Naive B cell (primary cell): ENCODE measurements around the gene SARS2. TPM values are rescaled to one million over a fixed set of nuclear protein-coding genes. Genes with fewer than 3 reads are reported as not detected.

Source experiments
- ATAC-seq, 2 donors: fragments of 150-1000 bp; cut with Tn5 transposase; 2 replicates each; pipeline ENCODE4 v1.10.0; 2021; ENCODE audit warnings: low read depth in 2 of 2, mild to moderate bottlenecking in 2 of 2, moderate library complexity in 2 of 2
- DNase-seq: peaks from one replicate; pipeline ENCODE4 v3.0.0; 2022
- H3K27ac Mint-ChIP-seq, 6 donors: one replicate each; pipeline ENCODE4 v1.8.0; 2020 to 2022; ENCODE audit warnings: mild to moderate bottlenecking in 6 of 6, mixed read lengths in 6 of 6, moderate library complexity in 5 of 6, inconsistent platforms in 2 of 6
- H3K27me3 Mint-ChIP-seq, 3 donors: one replicate each; pipeline ENCODE4 v1.8.0; 2021 to 2022; ENCODE audit warnings: mixed read lengths in 3 of 3, mild to moderate bottlenecking in 1 of 3
- H3K36me3 Mint-ChIP-seq, 2 donors: one replicate each; pipeline ENCODE4 v1.8.0; 2020 to 2022; ENCODE audit warnings: mixed read lengths in 2 of 2, inconsistent platforms in 1 of 2, mild to moderate bottlenecking in 1 of 2
- H3K4me1 Mint-ChIP-seq, 3 donors: one replicate each; pipeline ENCODE4 v1.8.0; 2020 to 2022; ENCODE audit warnings: mixed read lengths in 3 of 3, inconsistent platforms in 1 of 3, mild to moderate bottlenecking in 1 of 3, moderate library complexity in 1 of 3
- H3K4me3 Mint-ChIP-seq, 8 donors: one replicate each; pipeline ENCODE4 v1.8.0; 2020 to 2022; ENCODE audit warnings: mild to moderate bottlenecking in 8 of 8, mixed read lengths in 8 of 8, moderate library complexity in 8 of 8, inconsistent platforms in 2 of 8
- H3K9me3 Mint-ChIP-seq, 7 donors: one replicate each; pipeline ENCODE4 v1.8.0; 2020 to 2022; ENCODE audit warnings: mixed read lengths in 7 of 7, mild to moderate bottlenecking in 5 of 7, inconsistent platforms in 2 of 7, moderate library complexity in 1 of 7
- polyA plus RNA-seq, 6 donors: library from polyadenylated mRNA; unstranded; fragments of 300-500 nt; fragmentation: Illumina TruSeq; gene quantifications; one replicate each; pipeline ENCODE4 v1.2.3, GENCODE V29; 2021; ENCODE audit warnings: low read depth in 6 of 6

The SARS2 gene
- polyA plus RNA-seq, 6 donors from 2014 or later = 3.6 to 16.6 (median 12.5) TPM

- ATAC-seq (no peak), DNase-seq (no peak)
- H3K36me3 Mint-ChIP-seq = no peaks in the 10 kb centered on the region
- H3K4me3 Mint-ChIP-seq = no peak overlapping the region
- H3K27ac Mint-ChIP-seq = no peak overlapping the region
- H3K9me3 Mint-ChIP-seq = peaks cover 0 to 2% (median 0%) of the 10 kb centered on the region in 7 donors
- H3K27me3 Mint-ChIP-seq = peaks cover 0 to 15% (median 10%) of the 10 kb centered on the region in 3 donors
- H3K4me1 Mint-ChIP-seq = peaks cover 3 to 8% (median 4%) of the 10 kb centered on the region in 3 donors
These were observed 29.1 kb upstream of the SARS2 start for GRCh38 chr19:38959618-38960017.

GRCh38 chr19:38958301-38958700 is 27.7 kb upstream of the SARS2 start:
- peaks cover 3 to 8% (median 4%) of the 10 kb centered on the region in 3 donors for H3K4me1 Mint-ChIP-seq
- no peak overlapping the region for H3K27ac Mint-ChIP-seq
- H3K4me3 Mint-ChIP-seq = no peak overlapping the region
- DNase-seq (no peak), ATAC-seq (no peak)
- H3K36me3 Mint-ChIP-seq = no peaks in the 10 kb centered on the region
- peaks cover 0 to 20% (median 18%) of the 10 kb centered on the region in 3 donors for H3K27me3 Mint-ChIP-seq
- no peaks in the 10 kb centered on the region for H3K9me3 Mint-ChIP-seq

GRCh38 chr19:38956264-38956663 is 25.7 kb upstream of the SARS2 start:
- DNase-seq = no peak
- H3K4me1 Mint-ChIP-seq = peaks cover 0 to 5% (median 4%) of the 10 kb centered on the region in 3 donors
- H3K9me3 Mint-ChIP-seq = peaks cover 0 to 4% (median 0%) of the 10 kb centered on the region in 7 donors
- peaks cover 0 to 4% of the 10 kb centered on the region in 2 donors for H3K36me3 Mint-ChIP-seq
- H3K27me3 Mint-ChIP-seq = peaks cover 7 to 29% (median 24%) of the 10 kb centered on the region in 3 donors
- no peak for ATAC-seq
- H3K27ac Mint-ChIP-seq = no peak overlapping the region
- no peak overlapping the region for H3K4me3 Mint-ChIP-seq

- DNase-seq (no peak), ATAC-seq (no peak)
- peaks cover 11 to 48% (median 29%) of the 10 kb centered on the region in 3 donors for H3K27me3 Mint-ChIP-seq
- H3K27ac Mint-ChIP-seq = no peak overlapping the region
- peak overlapping the region in 1 of 8 donors; percentile 52 for H3K4me3 Mint-ChIP-seq
- peaks cover 0 to 7% (median 0%) of the 10 kb centered on the region in 7 donors for H3K9me3 Mint-ChIP-seq
- peaks cover 0 to 4% of the 10 kb centered on the region in 2 donors for H3K36me3 Mint-ChIP-seq
- H3K4me1 Mint-ChIP-seq = peaks cover 11 to 17% (median 13%) of the 10 kb centered on the region in 3 donors
These were observed 23.1 kb upstream of the SARS2 start for GRCh38 chr19:38953677-38954076.

GRCh38 chr19:38952395-38953165 is 22.0 kb upstream of the SARS2 start:
- Mint-ChIP-seq H3K27ac (no peak overlapping the region), H3K9me3 (peaks cover 0 to 7% (median 0%) of the 10 kb centered on the region in 7 donors), H3K4me3 (peak overlapping the region in 2 of 8 donors; percentile 0 to 6), H3K27me3 (peaks cover 11 to 51% (median 33%) of the 10 kb centered on the region in 3 donors), H3K36me3 (peaks cover 0 to 4% of the 10 kb centered on the region in 2 donors), H3K4me1 (peaks cover 11 to 19% (median 15%) of the 10 kb centered on the region in 3 donors)
- peak in 1 of 2 donors; percentile 46 for ATAC-seq
- DNase-seq = peak; percentile 25

- peak overlapping the region in 1 of 8 donors; percentile 15 for H3K4me3 Mint-ChIP-seq
- H3K27me3 Mint-ChIP-seq = peaks cover 11 to 57% (median 40%) of the 10 kb centered on the region in 3 donors
These were observed 20.6 kb upstream of the SARS2 start for GRCh38 chr19:38951187-38951586.

GRCh38 chr19:38949580-38950367 is 19.2 kb upstream of the SARS2 start:
- ATAC-seq (peak; percentile 87 to 90), DNase-seq (peak; percentile 53)
- Mint-ChIP-seq H3K4me3 (peak overlapping the region; percentile 56 to 90 (median 76)), H3K27ac (no peak overlapping the region), H3K4me1 (peaks cover 11 to 19% (median 15%) of the 10 kb centered on the region in 3 donors), H3K36me3 (peaks cover 0 to 4% of the 10 kb centered on the region in 2 donors), H3K9me3 (peaks cover 0 to 7% (median 0%) of the 10 kb centered on the region in 7 donors), H3K27me3 (peaks cover 12 to 57% (median 40%) of the 10 kb centered on the region in 3 donors)

More at GRCh38 chr19:38951187-38951586, 20.6 kb upstream of the SARS2 start:
- no peak overlapping the region for H3K27ac Mint-ChIP-seq
- no peak for ATAC-seq
- no peak for DNase-seq
- peaks cover 0 to 7% (median 0%) of the 10 kb centered on the region in 7 donors for H3K9me3 Mint-ChIP-seq
- peaks cover 0 to 4% of the 10 kb centered on the region in 2 donors for H3K36me3 Mint-ChIP-seq
- peaks cover 11 to 19% (median 15%) of the 10 kb centered on the region in 3 donors for H3K4me1 Mint-ChIP-seq

- peaks cover 11 to 13% (median 11%) of the 10 kb centered on the region in 3 donors for H3K4me1 Mint-ChIP-seq
- DNase-seq = no peak
- no peak overlapping the region for H3K4me3 Mint-ChIP-seq
- no peak overlapping the region for H3K27ac Mint-ChIP-seq
- no peaks in the 10 kb centered on the region for H3K36me3 Mint-ChIP-seq
- no peak for ATAC-seq
- H3K27me3 Mint-ChIP-seq = peaks cover 10 to 35% (median 16%) of the 10 kb centered on the region in 3 donors
- H3K9me3 Mint-ChIP-seq = peaks cover 0 to 4% (median 0%) of the 10 kb centered on the region in 7 donors
These were observed 15.9 kb upstream of the SARS2 start for GRCh38 chr19:38946229-38947010.

- ATAC-seq (no peak), DNase-seq (no peak)
- Mint-ChIP-seq H3K9me3 (peaks cover 0 to 4% (median 0%) of the 10 kb centered on the region in 7 donors), H3K27ac (no peak overlapping the region), H3K27me3 (peaks cover 10 to 36% (median 16%) of the 10 kb centered on the region in 3 donors), H3K4me1 (peaks cover 11 to 13% (median 11%) of the 10 kb centered on the region in 3 donors), H3K4me3 (no peak overlapping the region), H3K36me3 (no peaks in the 10 kb centered on the region)
These were observed 15.1 kb upstream of the SARS2 start for GRCh38 chr19:38945562-38946228.

- DNase-seq (no peak), ATAC-seq (no peak)
- Mint-ChIP-seq H3K27me3 (peaks cover 9 to 35% (median 18%) of the 10 kb centered on the region in 3 donors), H3K4me1 (peaks cover 5 to 10% (median 7%) of the 10 kb centered on the region in 3 donors), H3K9me3 (peaks cover 0 to 4% (median 0%) of the 10 kb centered on the region in 7 donors), H3K27ac (no peak overlapping the region), H3K4me3 (no peak overlapping the region), H3K36me3 (no peaks in the 10 kb centered on the region)
These were observed 14.5 kb upstream of the SARS2 start for GRCh38 chr19:38944981-38945506.

GRCh38 chr19:38942471-38943181 is 12.1 kb upstream of the SARS2 start:
- Mint-ChIP-seq H3K4me3 (no peak overlapping the region), H3K27ac (peak overlapping the region in 1 of 6 donors; percentile 68), H3K36me3 (no peaks in the 10 kb centered on the region), H3K4me1 (no peaks in the 10 kb centered on the region), H3K27me3 (peaks cover 10 to 27% (median 18%) of the 10 kb centered on the region in 3 donors), H3K9me3 (peaks cover 0 to 3% (median 0%) of the 10 kb centered on the region in 7 donors)
- no peak for DNase-seq
- no peak for ATAC-seq
